Activated B cell treated with CpG ODN at 0.5 μM for 24 hours (primary cell): ENCODE results near the gene PRXL2B. TPM values are rescaled to one million over a fixed set of nuclear protein-coding genes. Genes with fewer than 3 reads are reported as not detected.
A peak's percentile ranks its signal among the peaks of the same experiment; 100 is the strongest.

Source experiments
- ATAC-seq: fragments of 200-7000 bp; cut with Tn5 transposase; one replicate; pipeline ENCODE4 v1.10.0; 2021; ENCODE audit warnings: low read depth, mild to moderate bottlenecking, moderate library complexity
- CTCF ChIA-PET: fragments of 350-600 bp; sonication (Branson Sonifier 250); formaldehyde crosslinking; loops from one replicate; lab custom pipeline; 2021; ENCODE audit warnings: antibody characterized with exemption; lab: Charles Lee
- POLR2A ChIA-PET: fragments of 350-600 bp; sonication (Branson Sonifier 250); formaldehyde crosslinking; loops from one replicate; lab custom pipeline; 2021; ENCODE audit warnings: antibody characterized with exemption; lab: Charles Lee
- DNase-seq: peaks from one replicate; pipeline ENCODE4 v3.0.0; 2022
- H3K27ac Mint-ChIP-seq: one replicate; pipeline ENCODE4 v1.8.0; 2020; ENCODE audit warnings: mixed read lengths
- H3K27me3 Mint-ChIP-seq: one replicate; pipeline ENCODE4 v1.8.0; 2021; ENCODE audit warnings: mixed read lengths
- H3K36me3 Mint-ChIP-seq: one replicate; pipeline ENCODE4 v1.8.0; 2021; ENCODE audit warnings: low read depth, mixed read lengths
- H3K4me1 Mint-ChIP-seq: one replicate; pipeline ENCODE4 v1.8.0; 2021; ENCODE audit warnings: mixed read lengths
- H3K4me3 Mint-ChIP-seq: one replicate; pipeline ENCODE4 v1.8.0; 2020; ENCODE audit warnings: mild to moderate bottlenecking, mixed read lengths
- H3K9me3 Mint-ChIP-seq: one replicate; pipeline ENCODE4 v1.8.0; 2020; ENCODE audit warnings: mixed read lengths
- CTCF ChIP-seq: fragments of 200-600 bp; IDR thresholded peaks from one replicate; pipeline ENCODE4 v1.8.0; 2022; ENCODE audit warnings: antibody characterized with exemption, mild to moderate bottlenecking
- intact Hi-C: fragments of 100-400 bp; cut with micrococcal nuclease; formaldehyde crosslinking; loops from one replicate; pipeline ENCODE4 v1.15.1; 2024
- total RNA-seq: library from RNA; stranded (reverse); gene quantifications from 2 replicates; pipeline ENCODE4 v1.2.3, GENCODE V29; 2022

Gene PRXL2B
- total RNA-seq, 1 donor from 2014 or later = 12.6 TPM

- POLR2A ChIA-PET = no interaction called here
- CTCF ChIA-PET = no interaction called here
- intact Hi-C loops = no loop called here
- H3K4me1 Mint-ChIP-seq = no peaks in the 10 kb centered on the region
- peaks cover 3% of the 10 kb centered on the region for H3K9me3 Mint-ChIP-seq
- DNase-seq (peak; percentile 12), ATAC-seq (no peak)
- TF ChIP-seq CTCF = no peak
- no peak overlapping the region for H3K4me3 Mint-ChIP-seq
- peaks cover 15% of the 10 kb centered on the region for H3K27me3 Mint-ChIP-seq
- H3K27ac Mint-ChIP-seq = no peak overlapping the region
- no peaks in the 10 kb centered on the region for H3K36me3 Mint-ChIP-seq
Observed at GRCh38 chr1:2602866-2603520, 16.4 kb downstream of the PRXL2B start.

GRCh38 chr1:2603521-2604155, 17.1 kb downstream of the PRXL2B start:
- TF ChIP-seq CTCF = no peak
- ChIA-PET POLR2A (no interaction called here), CTCF (no interaction called here)
- H3K4me1 Mint-ChIP-seq = no peaks in the 10 kb centered on the region
- ATAC-seq (no peak), DNase-seq (no peak)
- H3K27me3 Mint-ChIP-seq = peaks cover 12% of the 10 kb centered on the region
- intact Hi-C loops = no loop called here
- no peak overlapping the region for H3K27ac Mint-ChIP-seq
- H3K4me3 Mint-ChIP-seq = no peak overlapping the region
- H3K9me3 Mint-ChIP-seq = peaks cover 1% of the 10 kb centered on the region
- no peaks in the 10 kb centered on the region for H3K36me3 Mint-ChIP-seq

GRCh38 chr1:2604156-2604843, 17.7 kb downstream of the PRXL2B start:
- Mint-ChIP-seq H3K4me1 (no peaks in the 10 kb centered on the region), H3K4me3 (no peak overlapping the region), H3K36me3 (no peaks in the 10 kb centered on the region), H3K27me3 (peaks cover 11% of the 10 kb centered on the region), H3K27ac (no peak overlapping the region), H3K9me3 (no peaks in the 10 kb centered on the region)
- TF ChIP-seq CTCF = no peak
- ChIA-PET CTCF (no interaction called here), POLR2A (no interaction called here)
- intact Hi-C loops = no loop called here
- no peak for DNase-seq
- no peak for ATAC-seq

GRCh38 chr1:2604844-2605508, 18.4 kb downstream of the PRXL2B start:
- Mint-ChIP-seq H3K4me3 (no peak overlapping the region), H3K27me3 (peaks cover 11% of the 10 kb centered on the region), H3K27ac (no peak overlapping the region), H3K4me1 (no peaks in the 10 kb centered on the region), H3K36me3 (no peaks in the 10 kb centered on the region), H3K9me3 (no peaks in the 10 kb centered on the region)
- no peak for ATAC-seq
- ChIA-PET CTCF (no interaction called here), POLR2A (no interaction called here)
- no peak for TF ChIP-seq CTCF
- intact Hi-C loops = no loop called here
- peak; percentile 13 for DNase-seq
